ENCODE measurements around the gene JAK3. TPM values are rescaled to one million over a fixed set of nuclear protein-coding genes. Genes with fewer than 3 reads are reported as not detected.

JAK3 gene
- total and polyA plus RNA-seq, 2 of the 8 experiments (the other 6 are each of a cell fraction or from before 2014, with no cell fraction given) = 4.0 to 4.7 TPM

- TF ChIP-seq CTCF (IDR thresholded peaks at IDR 0.05; ENCODE audit: control extremely low read depth in 1 of 3, insufficient read depth in 1 of 3, low read depth in 1 of 3, low read length in 3 of 3) (0 out of 4 replicates have a peak, but pooled peaks of 1 of the 3 experiments have one; percentile 1), E2F6 (IDR thresholded peaks at IDR 0.05) (peak; percentile 43; the same call in 1 of the 2 replicates), SIN3A (conservative IDR thresholded peaks at IDR 0.05 in 1 of 2, IDR thresholded peaks at IDR 0.05 in 1 of 2; ENCODE audit: low read depth in 1 of 2, low read length in 2 of 2) (0 out of 4 replicates have a peak, but pooled peaks of 1 of the 2 experiments have one; percentile 26)
Measured at GRCh38 chr19:17873786-17874757, 26.3 kb upstream of the JAK3 start (continued).

Data from H1 (cell line).